Tibial nerve (tissue), 4 donors: Measurements from ENCODE around the gene ULBP2. TPM values are rescaled to one million over a fixed set of nuclear protein-coding genes. Genes with fewer than 3 reads are reported as not detected.
"Not testable (repeated sequence)": the region's sequence is repeated elsewhere in the genome, so short reads cannot be mapped to it uniquely, and the experiment has no call there.

Experiments
- DNase-seq, 2 donors: peaks; one replicate each; pipeline ENCODE4 v3.0.0-alpha.2; 2019; ENCODE audit warnings: low spot score in 2 of 2
- H3K27ac ChIP-seq, 4 donors: fragments of 200-600 bp; sonication (generic) in 3 of 4; one replicate each; pipeline ENCODE4 v1.5.1; 2017 to 2019; ENCODE audit warnings: mild to moderate bottlenecking in 1 of 4
- H3K27me3 ChIP-seq, 2 donors: fragments of 200-600 bp; sonication (generic) in 1 of 2; one replicate each; pipeline versions ENCODE4 v1.5.1 to v1.6.0; 2017 to 2019
- H3K36me3 ChIP-seq, 3 donors: fragments of 200-600 bp; sonication (generic); one replicate each; pipeline ENCODE4 v1.5.1; 2018 to 2019
- H3K4me1 ChIP-seq, 4 donors: fragments of 200-600 bp; sonication (generic) in 3 of 4; one replicate each; pipeline ENCODE4 v1.5.1; 2017 to 2019
- H3K4me3 ChIP-seq, 4 donors: fragments of 200-600 bp; sonication (generic) in 3 of 4; one replicate each; pipeline ENCODE4 v1.5.1; 2017 to 2019; ENCODE audit warnings: mild to moderate bottlenecking in 1 of 4, moderate library complexity in 1 of 4
- H3K9me3 ChIP-seq, 4 donors: fragments of 200-600 bp; sonication (generic) in 3 of 4; one replicate each; pipeline ENCODE4 v1.5.1; 2017 to 2019
- CTCF ChIP-seq, 5 experiments: fragments of 200-600 bp in 3 of 5; fragments of 450-650 bp in 2 of 5; sonication (generic) in 3 of 5; IDR thresholded peaks; one replicate each; pipeline ENCODE4 v1.5.1; 2016 to 2019; ENCODE audit warnings: antibody characterized with exemption in 5 of 5, mild to moderate bottlenecking in 3 of 5, moderate library complexity in 2 of 5
- EP300 ChIP-seq, 2 donors: sonication (generic); formaldehyde crosslinking; IDR thresholded peaks; one replicate each; pipeline ENCODE4 v1.6.1; 2017; ENCODE audit warnings: antibody characterized with exemption in 2 of 2, mild to moderate bottlenecking in 1 of 2
- POLR2A ChIP-seq, 2 donors: fragments of 450-650 bp; IDR thresholded peaks; one replicate each; pipeline ENCODE4 v1.6.1; 2017; ENCODE audit warnings: antibody characterized with exemption in 2 of 2, mild to moderate bottlenecking in 2 of 2, moderate library complexity in 2 of 2
- WGBS, 2 donors: methylation state at CpG; one replicate each; pipeline ENCODE4 v1.1.5; 2018; 5-methylcytosine and 5-hydroxymethylcytosine counted together
- total RNA-seq, 4 donors: library from RNA; depleted of rRNA; stranded (reverse); fragments of >200 nt; gene quantifications; one replicate each; pipeline ENCODE4 v1.1.0, GENCODE V29; 2016

Gene ULBP2
- total RNA-seq, 4 donors from 2014 or later, result 0.22 TPM; not detected in 3

GRCh38 chr6:149948616-149949015, 6.8 kb downstream of the ULBP2 start:
- H3K27ac ChIP-seq, result no peak overlapping the region
- 72 to 76% methylated on average over 5 of the region's 5 CpGs for WGBS, 2 donors
- no peaks in the 10 kb centered on the region for H3K36me3 ChIP-seq
- H3K9me3 ChIP-seq, result no peaks in the 10 kb centered on the region
- no peak overlapping the region for H3K4me3 ChIP-seq
- H3K4me1 ChIP-seq, result no peaks in the 10 kb centered on the region
- H3K27me3 ChIP-seq, result peaks cover 0 to 56% of the 10 kb centered on the region in 2 donors
- TF ChIP-seq EP300 (IDR thresholded peaks at IDR 0.05), result no peak
- no peak for TF ChIP-seq CTCF (IDR thresholded peaks at IDR 0.05)
- no peak for TF ChIP-seq POLR2A (IDR thresholded peaks at IDR 0.05)
- no peak for DNase-seq

- peaks cover 0 to 8% (median 0%) of the 10 kb centered on the region in 4 donors for H3K4me1 ChIP-seq
- no peaks in the 10 kb centered on the region for H3K9me3 ChIP-seq
- H3K27ac ChIP-seq, result no peak overlapping the region
- no peak for DNase-seq
- no peaks in the 10 kb centered on the region for H3K36me3 ChIP-seq
- H3K4me3 ChIP-seq, result no peak overlapping the region
- WGBS, 2 donors, result 26 to 29% methylated on average over 4 to 8 of the region's 8 CpGs
- TF ChIP-seq POLR2A (IDR thresholded peaks at IDR 0.05), result no peak
- no peak for TF ChIP-seq CTCF (IDR thresholded peaks at IDR 0.05)
- TF ChIP-seq EP300 (IDR thresholded peaks at IDR 0.05), result no peak
- peaks cover 0 to 72% of the 10 kb centered on the region in 2 donors for H3K27me3 ChIP-seq
Measured at GRCh38 chr6:149950423-149950822, 8.6 kb downstream of the ULBP2 start.

GRCh38 chr6:149951096-149951495, 9.3 kb downstream of the ULBP2 start:
- TF ChIP-seq POLR2A (IDR thresholded peaks at IDR 0.05) (no peak), EP300 (IDR thresholded peaks at IDR 0.05) (no peak), CTCF (IDR thresholded peaks at IDR 0.05) (no peak)
- no peaks in the 10 kb centered on the region for H3K9me3 ChIP-seq
- no peaks in the 10 kb centered on the region for H3K36me3 ChIP-seq
- no peak overlapping the region for H3K27ac ChIP-seq
- H3K27me3 ChIP-seq, result peaks cover 0 to 79% of the 10 kb centered on the region in 2 donors
- no peak for DNase-seq
- no peak overlapping the region for H3K4me3 ChIP-seq
- 79 to 81% methylated on average over 9 of the region's 9 CpGs for WGBS, 2 donors
- peaks cover 0 to 8% (median 0%) of the 10 kb centered on the region in 4 donors for H3K4me1 ChIP-seq

DNA sequence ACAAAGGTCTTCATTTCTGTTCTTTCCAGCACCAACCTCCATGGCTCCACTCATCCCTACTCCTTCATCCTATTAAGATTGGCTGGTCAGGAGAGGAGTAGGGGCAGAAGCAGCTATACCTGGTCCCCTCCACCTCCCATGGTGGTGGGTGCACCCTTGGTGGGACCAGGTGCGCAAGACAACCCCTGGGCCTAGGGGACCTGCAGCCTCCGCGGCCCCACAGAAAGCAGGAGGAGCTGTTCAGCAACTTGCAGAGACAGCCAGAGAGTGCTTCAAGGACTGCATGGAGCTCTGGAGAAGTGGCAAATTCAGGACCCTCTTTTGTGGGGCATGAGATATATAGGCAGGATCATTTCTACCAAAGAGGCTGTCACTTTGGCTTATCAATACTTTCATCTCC, 9.8 kb downstream of the ULBP2 start:
- no peak for DNase-seq
- no peaks in the 10 kb centered on the region for H3K9me3 ChIP-seq
- TF ChIP-seq CTCF (IDR thresholded peaks at IDR 0.05), result no peak
- no peak overlapping the region for H3K4me3 ChIP-seq
- 70 to 86% methylated on average over 3 of the region's 3 CpGs for WGBS, 2 donors
- H3K27me3 ChIP-seq, result peaks cover 0 to 84% of the 10 kb centered on the region in 2 donors
- H3K36me3 ChIP-seq, result no peaks in the 10 kb centered on the region
- no peak overlapping the region for H3K27ac ChIP-seq
- peaks cover 0 to 8% (median 0%) of the 10 kb centered on the region in 4 donors for H3K4me1 ChIP-seq

- H3K36me3 ChIP-seq, H3K4me3 ChIP-seq, DNase-seq, H3K4me1 ChIP-seq, H3K27ac ChIP-seq, H3K9me3 ChIP-seq: not testable (repeated sequence)
- 34 to 51% methylated on average over 2 of the region's 2 CpGs for WGBS, 2 donors
- peaks cover 0 to 93% of the 10 kb centered on the region in 2 donors for H3K27me3 ChIP-seq
Measured at GRCh38 chr6:149953390-149953789, 11.6 kb downstream of the ULBP2 start.

DNA sequence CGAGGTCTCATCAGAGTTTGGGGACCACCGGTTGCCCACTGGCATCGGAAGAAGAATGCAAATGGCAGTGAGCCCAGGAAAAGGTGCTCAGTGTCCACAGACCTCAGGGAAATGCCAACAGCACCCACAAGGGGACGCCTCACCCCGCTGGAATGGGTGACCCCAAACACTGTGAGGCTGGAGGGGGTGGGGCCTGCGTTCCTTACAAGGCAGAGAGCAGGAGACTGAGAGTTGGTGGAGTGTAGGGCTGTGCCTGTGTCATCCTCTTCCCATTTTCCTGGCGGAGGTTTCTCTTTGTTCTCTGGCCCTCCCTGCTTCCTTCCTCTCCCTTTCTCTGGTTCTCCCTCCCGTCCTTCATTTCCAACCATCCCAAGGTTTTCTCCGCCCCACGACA, 12.1 kb downstream of the ULBP2 start:
- DNase-seq, H3K9me3 ChIP-seq, H3K27ac ChIP-seq, H3K36me3 ChIP-seq, H3K4me1 ChIP-seq, H3K4me3 ChIP-seq: not testable (repeated sequence)
- peaks cover 0 to 91% of the 10 kb centered on the region in 2 donors for H3K27me3 ChIP-seq
- WGBS, 2 donors, result 3 to 11% methylated on average over 7 of the region's 10 CpGs

GRCh38 chr6:149954328-149954983, 12.6 kb downstream of the ULBP2 start:
- peaks cover 0 to 91% of the 10 kb centered on the region in 2 donors for H3K27me3 ChIP-seq
- DNase-seq, result not testable (repeated sequence)
- no CpG with 5 or more reads among the region's 53 CpGs for WGBS, 2 donors

GRCh38 chr6:149954984-149955653, 13.3 kb downstream of the ULBP2 start:
- not testable (repeated sequence) for H3K27ac ChIP-seq, H3K9me3 ChIP-seq, H3K4me3 ChIP-seq, H3K4me1 ChIP-seq, DNase-seq, H3K36me3 ChIP-seq
- WGBS, 2 donors, result 11 to 16% methylated on average over 13 to 14 of the region's 21 CpGs
- peaks cover 0 to 92% of the 10 kb centered on the region in 2 donors for H3K27me3 ChIP-seq

More at GRCh38 chr6:149954328-149954983, 12.6 kb downstream of the ULBP2 start:
- H3K4me3 ChIP-seq, H3K4me1 ChIP-seq, H3K36me3 ChIP-seq, H3K9me3 ChIP-seq, H3K27ac ChIP-seq: not testable (repeated sequence)
